T-helper 2 cell treated with Interferon-gamma antibody and Interleukin-4, amounts not matched to agents 100 ng/mL and 5 ng/mL, for 36 hours (primary cell): ENCODE measurements around the gene CNTF. TPM values are rescaled to one million over a fixed set of nuclear protein-coding genes. Genes with fewer than 3 reads are reported as not detected.

Experiments used
- intact Hi-C: fragments of 100-400 bp; cut with micrococcal nuclease; formaldehyde crosslinking; loops from one replicate; pipeline ENCODE4 v1.15.1; 2023
- total RNA-seq: library from RNA; stranded (reverse); gene quantifications from 2 replicates; pipeline ENCODE4 v1.2.3, GENCODE V29; 2022

Gene CNTF
- total RNA-seq, 1 donor from 2014 or later = 3.6 TPM

DNA sequence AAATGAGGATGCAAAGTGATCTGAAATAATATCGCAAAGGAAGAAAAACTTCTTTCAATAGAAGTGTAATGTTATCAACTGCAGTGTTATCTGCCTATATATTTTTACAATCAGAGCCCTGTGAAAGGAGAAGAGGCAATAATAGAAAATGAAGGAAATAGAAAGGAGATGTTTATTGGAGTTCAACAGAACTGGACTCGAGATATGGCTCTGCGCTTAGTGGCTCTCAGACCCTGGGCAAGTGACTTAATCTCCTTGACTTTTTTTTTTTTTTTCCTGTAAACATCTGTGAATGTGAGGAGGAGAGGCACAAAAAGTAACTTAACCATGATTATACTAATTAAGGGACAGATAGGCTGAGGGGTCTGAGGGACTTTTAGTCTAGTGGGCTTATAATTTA is 18.9 kb downstream of the CNTF start:
- intact Hi-C loops = no loop called here

DNA sequence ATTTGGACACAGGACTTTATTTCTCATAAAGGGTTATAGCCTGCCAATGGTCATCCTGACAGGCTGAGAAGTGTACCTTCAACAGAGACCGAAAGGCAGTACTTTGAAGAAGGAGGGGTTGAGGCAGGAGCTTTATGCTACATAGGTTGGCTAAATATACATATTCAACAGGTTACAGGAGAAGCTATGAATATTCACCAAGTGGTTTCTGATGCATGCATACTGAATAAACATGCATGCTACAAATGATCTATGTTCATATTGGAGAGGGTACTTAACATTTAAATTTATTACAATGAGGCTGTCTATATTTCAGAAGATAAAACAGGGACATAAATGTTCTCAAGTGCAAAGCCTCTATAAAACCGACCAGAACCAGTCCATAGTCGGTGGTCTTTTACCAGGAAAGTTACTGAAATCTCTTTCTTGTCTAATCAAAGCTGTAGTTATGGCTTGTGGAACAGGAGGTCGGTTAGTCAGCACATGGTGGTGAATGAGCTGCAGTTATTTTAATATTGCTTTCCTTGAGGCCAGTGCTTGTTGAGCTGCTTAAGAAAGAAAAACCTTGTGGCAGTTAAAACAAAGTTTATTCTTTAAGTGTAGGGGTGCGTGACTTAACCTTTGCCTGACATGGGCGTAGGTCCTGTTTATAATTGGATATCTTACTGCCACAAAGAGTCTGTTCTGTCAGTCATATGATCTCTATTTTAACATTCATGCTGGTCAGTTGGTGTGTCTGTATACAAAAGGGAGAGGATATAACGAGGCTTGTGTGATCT is 19.5 kb downstream of the CNTF start:
- intact Hi-C loops = no loop called here

- intact Hi-C loops = no loop called here
Measured at GRCh38 chr11:58645854-58646253, 23.4 kb downstream of the CNTF start.

GRCh38 chr11:58647141-58647699 is 24.8 kb downstream of the CNTF start:
- intact Hi-C loops = no loop called here

DNA sequence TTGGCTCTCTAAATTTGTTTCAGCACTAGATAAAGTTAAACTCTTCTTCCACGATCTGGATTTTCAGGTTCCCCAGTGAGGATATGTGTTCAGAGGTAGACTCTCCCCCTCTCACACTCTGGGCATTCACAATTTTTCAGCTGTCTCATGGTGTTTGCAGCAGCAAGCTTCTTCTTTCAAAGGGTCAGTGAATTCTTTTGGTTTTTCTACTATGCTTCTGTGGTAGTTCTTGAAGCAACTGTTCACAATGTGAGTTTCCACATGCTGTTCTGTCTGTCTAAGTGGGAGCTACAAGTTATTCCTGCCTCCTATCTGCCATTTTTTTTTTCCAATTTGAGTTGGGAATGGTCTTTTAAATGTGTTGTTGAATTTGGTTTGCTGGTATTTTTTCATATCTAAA is 25.4 kb downstream of the CNTF start:
- intact Hi-C loops = no loop called here

DNA sequence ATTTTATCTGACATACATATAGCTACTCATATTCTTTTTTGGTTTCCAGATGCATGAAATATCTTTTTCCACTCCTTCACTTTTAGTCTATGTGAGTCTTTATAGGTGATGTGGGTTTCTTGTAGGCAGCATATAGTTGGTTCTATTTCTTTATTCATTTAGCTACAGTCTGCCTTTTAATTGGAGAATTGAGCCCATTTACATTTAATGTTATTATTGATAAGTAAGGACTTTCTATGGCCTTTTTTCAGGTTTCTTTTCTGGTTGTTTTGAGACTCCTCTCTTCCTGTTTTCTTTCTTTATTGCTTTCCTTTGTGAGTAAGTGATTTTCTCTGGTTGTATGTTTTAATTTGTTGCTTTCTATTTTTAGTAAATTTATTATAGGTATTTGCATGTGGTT is 27.2 kb downstream of the CNTF start:
- intact Hi-C loops = no loop called here

DNA sequence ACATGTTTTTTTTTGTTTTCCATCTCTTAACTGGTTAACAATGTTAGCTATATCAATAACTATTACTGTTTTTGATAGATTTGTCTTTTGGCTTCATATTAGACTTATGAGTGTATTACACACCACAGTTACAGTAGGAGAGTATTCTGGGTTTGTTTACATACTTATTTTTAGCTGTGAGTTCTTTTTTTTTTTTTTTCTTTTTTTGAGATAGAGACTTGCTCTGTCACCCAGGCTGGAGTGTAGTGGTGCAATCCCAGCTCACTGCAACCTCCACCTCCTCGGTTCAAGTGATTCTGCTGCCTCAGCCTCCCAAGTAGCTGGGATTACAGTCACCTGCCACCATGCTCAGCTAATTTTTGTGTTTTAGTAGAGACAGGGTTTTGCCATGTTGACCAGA is 28.0 kb downstream of the CNTF start:
- intact Hi-C loops = no loop called here

DNA sequence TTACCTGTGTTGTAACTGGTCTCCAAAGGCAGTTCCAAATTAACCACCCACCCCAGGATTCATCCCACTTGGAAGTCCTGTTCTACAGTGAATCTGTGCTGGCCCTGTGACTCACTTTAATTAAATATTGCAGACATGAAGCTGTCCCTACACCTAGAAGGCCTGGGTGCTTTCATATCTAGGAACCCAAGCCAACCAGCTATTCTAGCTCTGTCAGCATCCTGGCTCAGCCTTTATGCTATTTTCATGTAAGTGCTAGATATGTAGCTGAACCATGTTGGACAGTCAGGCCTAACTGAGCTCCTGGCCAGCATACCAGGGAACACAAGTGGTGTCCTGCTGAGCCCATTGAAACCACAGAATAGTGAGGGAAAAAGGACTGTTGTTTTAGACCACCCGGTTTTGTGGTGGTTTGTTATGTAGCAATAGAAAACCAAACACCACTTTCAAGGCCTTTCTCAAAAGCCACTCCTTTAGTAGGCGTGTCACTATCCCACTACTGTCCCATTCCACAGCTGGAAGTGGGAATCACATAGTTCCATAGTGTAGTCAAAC is 30.3 kb downstream of the CNTF start:
- intact Hi-C loops = no loop called here

- intact Hi-C loops = loop anchor here (1.0 kb wide), 1 partner anchor 134 kb away; no protein-coding TSS in a partner anchor
Measured at GRCh38 chr11:58654079-58654907, 31.8 kb downstream of the CNTF start.

DNA sequence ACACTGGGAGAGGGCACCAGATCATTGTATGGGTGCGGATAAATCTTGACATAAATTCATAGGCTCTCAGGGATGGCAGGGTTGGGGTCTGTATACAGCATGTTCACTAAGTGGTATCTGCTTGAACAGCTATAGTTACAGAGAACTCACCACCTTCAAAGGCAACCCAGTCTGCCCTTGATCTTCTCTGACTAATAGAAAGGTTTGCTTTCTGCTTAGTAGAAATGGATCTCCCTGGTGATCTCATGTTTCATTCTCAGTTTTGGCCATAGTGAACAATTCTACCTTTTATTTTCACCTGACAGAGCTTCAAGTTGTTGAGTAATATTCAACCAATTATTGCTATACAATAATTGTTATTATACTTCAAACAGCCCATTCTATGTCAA is 32.4 kb downstream of the CNTF start:
- intact Hi-C loops = loop anchor here (1.0 kb wide), 1 partner anchor 133 kb away; no protein-coding TSS in a partner anchor

DNA sequence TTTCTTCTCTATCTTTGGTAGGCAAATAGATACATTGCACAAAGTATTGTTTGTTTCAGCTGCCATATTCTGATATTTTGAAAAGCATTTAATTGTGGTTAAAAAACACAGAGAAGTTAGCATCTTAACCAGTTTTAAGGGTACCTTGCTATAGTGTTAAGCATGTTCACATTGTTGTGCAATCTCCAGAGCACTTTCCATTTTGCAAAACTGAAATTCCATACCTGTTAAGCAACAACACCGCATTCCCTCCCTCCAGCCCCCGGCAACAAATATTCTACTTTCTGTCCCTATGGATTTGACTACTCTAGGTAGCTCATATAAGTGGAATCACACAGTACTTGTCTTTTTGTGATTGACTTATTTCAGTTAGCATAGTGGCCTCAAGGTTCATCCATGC is 33.9 kb downstream of the CNTF start:
- intact Hi-C loops = no loop called here

DNA sequence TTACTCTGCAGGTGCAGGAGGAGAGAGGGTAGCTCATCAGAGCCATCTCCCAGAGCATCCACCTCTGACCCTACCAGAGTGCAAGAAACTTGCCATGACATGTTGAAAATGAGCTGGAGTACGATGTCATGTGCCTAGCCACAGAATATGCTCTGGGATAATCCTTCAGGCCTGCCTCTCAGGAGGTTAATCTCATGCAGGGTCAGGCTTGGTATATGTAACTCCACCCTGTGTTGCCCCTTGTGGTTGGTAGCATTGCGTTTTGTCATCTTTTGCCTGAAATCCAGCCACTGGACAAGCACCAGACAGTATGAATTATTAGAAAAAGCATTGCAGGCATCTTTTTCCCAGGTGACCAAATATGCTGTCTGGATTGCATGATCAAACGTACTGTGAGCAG is 36.2 kb downstream of the CNTF start:
- intact Hi-C loops = no loop called here

DNA sequence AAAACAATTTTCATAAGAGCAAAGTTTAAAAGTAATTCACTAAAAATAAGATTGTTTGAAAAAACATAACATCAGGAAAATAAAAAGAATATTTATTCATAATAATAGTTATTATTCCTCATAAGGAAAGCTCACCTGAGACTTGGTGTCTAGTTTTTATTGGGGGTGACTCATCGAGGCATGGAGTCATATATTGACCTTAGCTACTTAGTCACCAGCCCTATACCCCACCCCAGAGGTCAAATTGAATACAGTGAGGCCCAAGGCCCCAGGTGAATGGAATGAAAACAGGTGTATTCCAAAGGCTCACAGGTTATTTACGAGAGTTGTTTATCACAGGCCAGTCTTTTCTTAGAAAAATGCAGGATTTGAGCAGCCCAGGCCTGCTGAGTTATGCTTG is 36.9 kb downstream of the CNTF start:
- intact Hi-C loops = no loop called here

- intact Hi-C loops = no loop called here
Measured at GRCh38 chr11:58659910-58660570, 37.6 kb downstream of the CNTF start.

GRCh38 chr11:58671983-58672633 is 49.6 kb downstream of the CNTF start:
- intact Hi-C loops = no loop called here

DNA sequence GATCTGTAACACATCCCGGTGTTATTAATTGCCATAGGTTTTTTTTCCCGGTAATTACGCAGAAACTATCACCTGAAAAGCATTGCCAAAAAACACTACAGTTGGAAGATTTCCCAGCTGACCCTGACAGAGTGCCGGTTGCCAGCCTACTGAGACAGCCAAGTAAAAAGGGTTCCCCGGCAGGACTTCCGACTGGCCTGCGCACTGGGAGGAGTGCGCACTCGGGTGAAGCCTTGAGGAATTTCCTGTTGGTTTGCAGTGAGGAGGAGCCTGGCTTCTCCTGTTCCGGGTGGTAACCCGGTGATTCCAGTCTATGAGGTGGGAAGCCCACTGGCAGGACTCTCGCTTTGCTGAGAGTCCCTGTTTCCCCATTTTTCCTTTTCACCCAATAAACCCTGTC is 52.1 kb downstream of the CNTF start:
- intact Hi-C loops = loop anchor here (1.0 to 5.0 kb wide), 2 partner anchors 98 to 113 kb away; no protein-coding TSS in a partner anchor

Other genes starting within 250 kb of the CNTF start
- not detected in 2 replicates for gene OR5B3, start 215.8 kb upstream of the CNTF start, total RNA-seq
- not detected in 2 replicates for gene OR5B2, start 194.5 kb upstream of the CNTF start, total RNA-seq
- gene OR5B12, start 180.4 kb upstream of the CNTF start, total RNA-seq = not detected in 2 replicates
- gene OR5B21, start 114.6 kb upstream of the CNTF start, total RNA-seq = 0.82 and 1.1 TPM in 2 replicates
- gene LPXN, start 46.8 kb upstream of the CNTF start, total RNA-seq = 137 and 141 TPM in 2 replicates
- gene ZFP91, start 43.6 kb upstream of the CNTF start, total RNA-seq = 56.5 and 57.4 TPM in 2 replicates
- gene GLYAT, start 109.3 kb downstream of the CNTF start, total RNA-seq = not detected in 2 replicates
- gene GLYATL2, start 222.0 kb downstream of the CNTF start, total RNA-seq = not detected in 2 replicates